Measurements from ENCODE around the gene SHROOM2. TPM values are rescaled to one million over a fixed set of nuclear protein-coding genes. Genes with fewer than 3 reads are reported as not detected.
A peak's percentile ranks its signal among the peaks of the same experiment; 100 is the strongest.

SHROOM2 gene
- total and polyA plus RNA-seq, 9 of the 15 experiments (the other 6 are each of a cell fraction or from before 2014, with no cell fraction given), result not detected

- Histone ChIP-seq H4K20me1 (replicated peaks; ENCODE audit: control insufficient read depth, insufficient read depth, low read length) (no peaks in the 10 kb centered on the region), H3K36me3 (ENCODE audit: control insufficient read depth, insufficient read depth, low read length) (no peaks in the 10 kb centered on the region), H3K79me2 (ENCODE audit: control insufficient read depth, insufficient read depth, low read length) (no peaks in the 10 kb centered on the region), H3K9ac (ENCODE audit: insufficient read depth in 1 of 2, low read depth in 2 of 2, low read length in 2 of 2) (no peak overlapping the region), H3K9me3 (replicated peaks; ENCODE audit: control insufficient read depth, insufficient read depth, low read depth, low read length) (no peaks in the 10 kb centered on the region), H3K27ac (ENCODE audit: extremely low read depth, low read depth, low read length) (no peak overlapping the region), H2AFZ (ENCODE audit: low read depth, low read length) (no peak overlapping the region), H3K9me1 (ENCODE audit: control insufficient read depth, insufficient read depth, low read length) (no peaks in the 10 kb centered on the region), H3K4me3 (no peak overlapping the region), H3K4me2 (ENCODE audit: insufficient read depth, low read length) (no peak overlapping the region), H3K4me1 (replicated peaks in 1 of 2; ENCODE audit: control insufficient read depth in 2 of 2, insufficient read depth in 2 of 2, low read length in 2 of 2) (no peaks in the 10 kb centered on the region; a peak in 1 of 5 replicates), H3K27me3 (ENCODE audit: control insufficient read depth in 2 of 2, insufficient read depth in 2 of 2, low read length in 2 of 2) (peaks cover 0 to 28% of the 10 kb centered on the region in 2 experiments; a peak in 2 of 5 replicates)
- TF ChIP-seq ZBTB49 (CRISPR knock-in tag; IDR thresholded peaks at IDR 0.05; ENCODE audit: borderline replicate concordance) (no peak), ZBTB40 (IDR thresholded peaks at IDR 0.05) (peak; percentile 82), ZBTB40 (CRISPR knock-in tag; IDR thresholded peaks at IDR 0.05) (peak; percentile 56; the same call in 1 of the 2 replicates), NFIC (IDR thresholded peaks at IDR 0.05) (0 out of 2 replicates have a peak, but pooled peaks have one; percentile 11), CEBPG (CRISPR knock-in tag; IDR thresholded peaks at IDR 0.05) (no peak), CEBPG (tag; conservative IDR thresholded peaks at IDR 0.05 in 1 of 2, IDR thresholded peaks at IDR 0.05 in 1 of 2) (peak in 1 of 2 experiments; percentile 39; a peak in 1 of 4 replicates), PML (IDR thresholded peaks at IDR 0.05; ENCODE audit: low read length) (no peak)
- ATAC-seq (no peak), DNase-seq (ENCODE audit: extremely low read depth in 1 of 4, low spot score in 3 of 4) (no peak), FAIRE-seq (no peak)
- WGBS (ENCODE audit: insufficient coverage, low coverage, missing lambda C conversion rate), result 0% methylated on average over 8 of the region's 8 CpGs
- ChIA-PET CTCF (ENCODE audit: low intra/inter-chr PET ratio) (no interaction called here), POLR2A (no interaction called here)
- intact Hi-C loops (cut with micrococcal nuclease), result no loop called here
- no TSS peak for BruUV-seq (replicated peaks)
- in situ Hi-C loops (cut with MboI), result no loop called here
Observed at GRCh38 chrX:9907645-9908387, 121.6 kb downstream of the SHROOM2 start.
